ENCODE measurements around the gene NAA16. TPM values are rescaled to one million over a fixed set of nuclear protein-coding genes. Genes with fewer than 3 reads are reported as not detected.

Gene NAA16
- total and polyA plus RNA-seq, 2 of the 4 experiments (the other 2 are of a cell fraction) = 6.6 to 8.8 TPM

DNA sequence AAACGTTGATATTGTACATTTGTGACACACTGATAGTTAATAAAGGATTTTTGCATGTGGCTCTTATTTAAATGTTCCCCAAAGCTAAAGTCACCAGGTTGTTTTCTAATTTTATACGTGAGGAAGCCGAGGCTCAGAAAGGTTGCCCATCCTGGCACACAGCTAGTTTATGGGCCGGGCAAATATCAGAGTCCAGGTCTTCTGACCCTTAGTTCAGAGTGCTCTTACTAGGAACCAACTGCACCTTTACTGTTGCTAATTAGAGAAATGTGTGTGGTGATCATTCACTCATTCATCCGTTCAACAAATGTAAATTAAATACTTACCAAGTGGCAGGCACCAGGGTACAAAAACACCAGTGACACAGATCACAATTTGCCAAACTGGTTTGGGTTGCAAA, 100.0 kb downstream of the NAA16 start:
- Histone ChIP-seq H3K56ac (ENCODE audit: extremely low read depth, insufficient read depth, low read length) (no peak overlapping the region), H4K20me1 (ENCODE audit: insufficient read depth, low read length) (no peaks in the 10 kb centered on the region), H2BK15ac (ENCODE audit: low read depth, low read length) (0 out of 3 replicates have a peak overlapping the region, but pooled peaks have one; percentile 9), H3K4me3 (ENCODE audit: insufficient read depth, low read depth, low read length) (no peak overlapping the region), H3K4me1 (ENCODE audit: control insufficient read depth, insufficient read depth, low read length) (no peaks in the 10 kb centered on the region), H3K18ac (ENCODE audit: low read depth, low read length) (no peak overlapping the region), H2AK9ac (replicated peaks; ENCODE audit: low read depth, low read length, poor library complexity) (no peak overlapping the region), H4K91ac (ENCODE audit: insufficient read depth, low read depth, low read length) (no peak overlapping the region), H2AFZ (replicated peaks; ENCODE audit: low read length, poor library complexity) (no peak overlapping the region), H3K4me2 (ENCODE audit: low read depth, low read length) (no peak overlapping the region), H3K79me1 (ENCODE audit: low read depth in 1 of 2, low read length in 2 of 2) (no peaks in the 10 kb centered on the region), H3K27me3 (ENCODE audit: control insufficient read depth, insufficient read depth, low read length) (no peaks in the 10 kb centered on the region), H2BK20ac (ENCODE audit: low read depth, low read length) (no peak overlapping the region), H3K9me3 (ENCODE audit: control insufficient read depth, insufficient read depth, low read length) (no peaks in the 10 kb centered on the region), H3K4ac (ENCODE audit: low read depth, low read length) (no peak overlapping the region), H4K5ac (ENCODE audit: low read depth, low read length) (no peak overlapping the region), H3K36me3 (ENCODE audit: control insufficient read depth, insufficient read depth, low read length) (no peaks in the 10 kb centered on the region), H3K27ac (ENCODE audit: insufficient read depth, low read length) (no peak overlapping the region), H2AK5ac (ENCODE audit: low read depth, low read length) (no peak overlapping the region), H3K23ac (ENCODE audit: low read depth, low read length) (no peak overlapping the region), H4K8ac (ENCODE audit: low read depth in 2 of 2, low read length in 2 of 2) (no peak overlapping the region), H3K9me1 (ENCODE audit: insufficient read depth, low read length) (no peaks in the 10 kb centered on the region), H3K14ac (replicated peaks; ENCODE audit: low read depth, low read length) (no peak overlapping the region), H2BK5ac (ENCODE audit: low read depth, low read length, poor library complexity, severe bottlenecking) (no peak overlapping the region), H3K9ac (ENCODE audit: low read depth, low read length) (no peak overlapping the region), H2BK120ac (ENCODE audit: low read depth, low read length) (no peak overlapping the region)
- no peak for ATAC-seq (ENCODE audit: low read depth)
- intact Hi-C loops (cut with micrococcal nuclease) (loop anchor here (1.0 to 5.0 kb wide), 3 partner anchors 241 to 700 kb away; no protein-coding TSS in a partner anchor), dilution Hi-C loops (cut with HindIII; ENCODE audit: low sequenced_read_pairs, unreplicated experiment) (no loop called here), in situ Hi-C loops (cut with MboI; ENCODE audit: low sequenced_read_pairs) (no loop called here)
- no TSS peak for BruUV-seq (replicated peaks)
- WGBS, 2 experiments (ENCODE audit: extremely low coverage in 2 of 2, insufficient read length in 1 of 2) = 92% methylated on average over 2 of the region's 5 CpGs; no CpG with 5 or more reads in 1 of the 2 experiments
- TF ChIP-seq MXI1 (IDR thresholded peaks at IDR 0.05; ENCODE audit: borderline replicate concordance, low read depth, low read length) = no peak
- TF ChIP-seq, protein P1, sequence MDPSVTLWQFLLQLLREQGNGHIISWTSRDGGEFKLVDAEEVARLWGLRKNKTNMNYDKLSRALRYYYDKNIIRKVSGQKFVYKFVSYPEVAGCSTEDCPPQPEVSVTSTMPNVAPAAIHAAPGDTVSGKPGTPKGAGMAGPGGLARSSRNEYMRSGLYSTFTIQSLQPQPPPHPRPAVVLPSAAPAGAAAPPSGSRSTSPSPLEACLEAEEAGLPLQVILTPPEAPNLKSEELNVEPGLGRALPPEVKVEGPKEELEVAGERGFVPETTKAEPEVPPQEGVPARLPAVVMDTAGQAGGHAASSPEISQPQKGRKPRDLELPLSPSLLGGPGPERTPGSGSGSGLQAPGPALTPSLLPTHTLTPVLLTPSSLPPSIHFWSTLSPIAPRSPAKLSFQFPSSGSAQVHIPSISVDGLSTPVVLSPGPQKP (IDR thresholded peaks at IDR 0.05; ENCODE audit: borderline replicate concordance, low read depth, low read length) = no peak
- no peak for TF ChIP-seq POLR2A (IDR thresholded peaks at IDR 0.05; ENCODE audit: low read depth, low read length)
- no peak for DNase-seq
- ChIA-PET POLR2A (ENCODE audit: unreplicated experiment) (no interaction called here), CTCF (interaction anchor here (0.6 to 1.9 kb wide), 5 partner anchors 95 to 698 kb away, joined by 3 to 12 read pairs (median 4); no protein-coding TSS in a partner anchor)

Data from IMR-90 (cell line).